A549 (cell line): ENCODE measurements around the gene ANKRD6. TPM values are rescaled to one million over a fixed set of nuclear protein-coding genes. Genes with fewer than 3 reads are reported as not detected.

ENCODE experiments used
- ATAC-seq, 2 experiments: fragments of 200-7000 bp in 1 of 2; fragments of >200 bp in 1 of 2; cut with Nextera tagmentation in 1 of 2; cut with Tn5 transposase in 1 of 2; 3 replicates each; pipeline versions ENCODE4 v1.8.0 to v1.9.1; 2018 to 2020; ENCODE audit warnings: mild to moderate bottlenecking in 1 of 2, moderate library complexity in 1 of 2
- CTCF ChIA-PET: fragments of 300-600 bp; sonication (Branson Sonifier 250); formaldehyde crosslinking; extraction: SDS; loops from one replicate; lab custom pipeline; 2021; ENCODE audit warnings: antibody characterized with exemption, inconsistent platforms; lab: Yijun Ruan, JAX
- POLR2A ChIA-PET: fragments of 350-600 bp; formaldehyde crosslinking; extraction: SDS; loops from one replicate; lab custom pipeline; 2021; ENCODE audit warnings: antibody characterized with exemption, inconsistent platforms; lab: Yijun Ruan, JAX
- DNase-seq, 2 experiments: peaks; one replicate each; pipeline versions ENCODE4 v3.0.0 to v3.0.0-alpha.2; 2011 to 2016; ENCODE audit warnings: low read depth in 1 of 2, low spot score in 1 of 2
- FAIRE-seq: peaks from 2 replicates; lab custom pipeline; 2011; peaks lifted over from hg19 to GRCh38; lab: Jason Lieb, UNC
- H3K27ac ChIP-seq, 2 experiments: fragments of >200 bp; sonication (Bioruptor Twin); formaldehyde crosslinking; 3 replicates each; pipeline ENCODE4 v1.5.1; 2016 to 2017
- H3K4me1 ChIP-seq: fragments of >200 bp; sonication (Bioruptor Twin); formaldehyde crosslinking; 3 replicates; pipeline ENCODE4 v1.6.1; 2016
- H3K4me2 ChIP-seq: fragments of >200 bp; sonication (Bioruptor Twin); formaldehyde crosslinking; 3 replicates; pipeline ENCODE4 v1.6.1; 2016
- H3K4me3 ChIP-seq: fragments of >200 bp; sonication (Bioruptor Twin); formaldehyde crosslinking; 3 replicates; pipeline ENCODE4 v1.5.1; 2016
- H3K9me3 ChIP-seq: fragments of >200 bp; sonication (Bioruptor Twin); formaldehyde crosslinking; 3 replicates; pipeline ENCODE4 v1.6.1; 2016
- BHLHE40 ChIP-seq: IDR thresholded peaks from 2 replicates; pipeline ENCODE4 v1.6.1; 2012; ENCODE audit warnings: low read depth, low read length, inconsistent platforms
- CBX8 ChIP-seq: fragments of 200-600 bp; sonication (generic); IDR thresholded peaks from 2 replicates; pipeline ENCODE4 v1.6.1; 2016
- FOSL2 ChIP-seq, 2 experiments: fragments of 450-650 bp in 1 of 2; fragments of >200 bp in 1 of 2; sonication (Bioruptor Twin) in 1 of 2; formaldehyde crosslinking; IDR thresholded peaks; 2 replicates each; pipeline versions ENCODE4 v1.5.0 to v1.6.1; 2016 to 2020; ENCODE audit warnings: mild to moderate bottlenecking in 1 of 2, moderate library complexity in 1 of 2
- HOXB13 ChIP-seq: fragments of 250-450 bp; sonication (Bioruptor Pico); IDR thresholded peaks from 2 replicates; pipeline ENCODE4 v1.5.0; 2020; ENCODE audit warnings: low read depth, mild to moderate bottlenecking, moderate library complexity
- JUN ChIP-seq, 2 experiments: fragments of >200 bp; sonication (Bioruptor Twin); formaldehyde crosslinking; IDR thresholded peaks; 2 replicates in 1 of 2; 3 replicates in 1 of 2; pipeline ENCODE4 v1.6.1; 2016 to 2017
- KDM5A ChIP-seq: fragments of 200-600 bp; sonication (generic); IDR thresholded peaks from 2 replicates; pipeline ENCODE4 v1.6.1; 2016; ENCODE audit warnings: antibody characterized with exemption, mild to moderate bottlenecking
- NFE2L2 ChIP-seq: fragments of 150-350 bp; conservative IDR thresholded peaks from 2 replicates; pipeline ENCODE4 v1.6.1; 2014; ENCODE audit warnings: low read length
- RARB ChIP-seq: fragments of 250-450 bp; sonication (Bioruptor Pico); IDR thresholded peaks from 2 replicates; pipeline ENCODE4 v1.8.0; 2021; ENCODE audit warnings: mild to moderate bottlenecking, moderate library complexity
- RCOR1 ChIP-seq: fragments of 150-350 bp; IDR thresholded peaks from 2 replicates; pipeline ENCODE4 v1.6.1; 2014; ENCODE audit warnings: antibody characterized with exemption, low read length, low read depth
- SMC3 ChIP-seq: fragments of >200 bp; sonication (Bioruptor Twin); formaldehyde crosslinking; IDR thresholded peaks from 3 replicates; pipeline ENCODE4 v1.6.1; 2018; ENCODE audit warnings: inconsistent platforms
- WGBS: methylation state at CpG from one replicate; pipeline ENCODE4 v1.1.6; 2017; ENCODE audit errors: missing lambda C conversion rate; 5-methylcytosine and 5-hydroxymethylcytosine counted together
- polyA plus RNA-seq, 4 experiments: library from polyadenylated mRNA; depleted of rRNA in 3 of 4; stranded (reverse); fragments of >200 nt; fragmentation: RNase III in 1 of 4; extraction: RNeasy Plus Mini Kit Qiagen cat#74134 plus additional on column Dnase treatment in 1 of 4; gene quantifications; 2 replicates in 3 of 4; 3 replicates in 1 of 4; pipeline ENCODE4 v1.2.3, GENCODE V29; 2011 to 2017
- small RNA-seq, 6 experiments: library from RNA; depleted of rRNA; stranded (forward); fragments of <200 nt; gene quantifications; one replicate each; pipeline ENCODE3, GENCODE V24; 2012

The ANKRD6 gene
- polyA plus RNA-seq, 2 of the 4 experiments (the other 2 are of a cell fraction): 2.2 to 3.6 TPM

DNA sequence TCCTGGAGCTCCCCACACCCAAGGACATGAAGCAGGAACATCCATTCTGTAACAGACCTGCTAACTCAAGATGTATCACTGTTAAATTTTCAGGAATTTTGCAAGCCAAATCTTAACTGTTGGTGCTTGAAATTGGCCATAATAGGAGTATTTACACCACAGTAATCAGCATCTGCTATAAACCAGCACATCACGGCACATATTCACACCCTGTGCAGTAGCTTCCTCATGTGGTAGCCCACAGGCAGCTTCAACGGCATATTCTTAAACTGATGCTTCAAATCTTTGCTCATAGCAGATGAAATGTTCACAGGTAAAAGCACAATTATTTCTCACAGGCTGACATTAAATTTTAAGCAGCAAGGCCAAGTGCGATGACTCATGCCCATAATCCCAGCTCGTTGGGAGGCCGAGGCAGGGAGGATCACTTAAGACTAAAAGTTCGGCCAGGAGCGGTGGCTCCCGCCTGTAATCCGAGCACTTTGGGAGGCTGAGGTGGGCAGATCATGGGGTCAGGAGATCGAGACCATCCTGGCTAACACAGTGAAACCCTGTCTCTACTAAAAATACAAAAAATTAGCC is 249.1 kb downstream of the ANKRD6 start:
- no peak for TF ChIP-seq NFE2L2
- no peak for TF ChIP-seq FOSL2 (IDR thresholded peaks at IDR 0.05)
- TF ChIP-seq FOSL2 (CRISPR knock-in tag; IDR thresholded peaks at IDR 0.05): peak; percentile 17; the same call in 1 of the 2 replicates
- 92% methylated on average over 10 of the region's 10 CpGs for WGBS
- no peak for FAIRE-seq

DNA sequence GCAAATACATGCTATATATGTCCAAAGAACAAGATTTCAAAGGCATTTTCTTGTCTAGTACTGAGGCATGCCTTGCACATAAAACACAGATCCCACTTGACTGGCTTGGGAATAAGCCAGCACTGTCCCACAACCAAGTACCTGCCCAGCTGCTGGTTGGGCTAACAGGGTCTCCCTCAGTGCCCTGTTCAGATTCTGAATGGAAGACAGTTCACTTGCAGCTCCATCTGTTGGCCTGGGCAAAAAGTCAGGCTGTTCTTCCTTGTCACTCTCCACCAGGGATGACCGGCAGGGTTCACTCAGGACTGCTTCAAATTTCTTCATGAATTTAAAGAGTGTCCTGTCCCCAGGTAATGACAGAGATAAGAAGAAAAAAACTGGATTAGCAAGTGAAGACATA is 250.0 kb downstream of the ANKRD6 start:
- ATAC-seq: peak in 1 of 2 experiments; percentile 19; a peak in 2 of 6 replicates
- TF ChIP-seq RCOR1 (no peak), CBX8 (no peak), RARB (no peak), KDM5A (no peak), SMC3 (no peak), HOXB13 (CRISPR knock-in tag) (no peak), BHLHE40 (no peak), JUN (IDR thresholded peaks at IDR 0.05) (no peak)
- FAIRE-seq: no peak
- no peak overlapping the region for H3K4me3 ChIP-seq
- no peak for DNase-seq
- POLR2A ChIA-PET: no interaction called here
- no peak overlapping the region for H3K27ac ChIP-seq
- no peaks in the 10 kb centered on the region for H3K9me3 ChIP-seq
- CTCF ChIA-PET: no interaction called here
- WGBS: 100% methylated on average over 1 of the region's 1 CpG
- H3K4me1 ChIP-seq: no peaks in the 10 kb centered on the region
- no peak overlapping the region for H3K4me2 ChIP-seq

More for the DNA sequence above, 249.1 kb downstream of the ANKRD6 start:
- no peak overlapping the region for H3K4me3 ChIP-seq
- no peaks in the 10 kb centered on the region for H3K9me3 ChIP-seq
- no peak for DNase-seq
- no peak overlapping the region for H3K4me2 ChIP-seq
- ATAC-seq: no peak
- no peak overlapping the region for H3K27ac ChIP-seq
- POLR2A ChIA-PET: no interaction called here
- CTCF ChIA-PET: no interaction called here
- H3K4me1 ChIP-seq: no peaks in the 10 kb centered on the region

Small RNAs within 50 kb of the gene (small RNA-seq; reads per million reads assigned to genes)
- gene RN7SL11P: 0 reads per million in 6 experiments

Other genes with a start within 250 kb of the ANKRD6 start
- gene GABRR1, start 215.8 kb upstream of the ANKRD6 start, polyA plus RNA-seq (2011; rRNA removed): not detected in 2 replicates
- not detected in 3 replicates for gene GABRR1, start 215.8 kb upstream of the ANKRD6 start, polyA plus RNA-seq (2017; fragmentation: RNase III; extraction: RNeasy Plus Mini Kit Qiagen cat#74134 plus additional on column Dnase treatment)
- 0.09 and 0.12 TPM in 2 replicates for gene GABRR2, start 117.9 kb upstream of the ANKRD6 start, polyA plus RNA-seq (2011; rRNA removed)
- gene GABRR2, start 117.9 kb upstream of the ANKRD6 start, polyA plus RNA-seq (2017; fragmentation: RNase III; extraction: RNeasy Plus Mini Kit Qiagen cat#74134 plus additional on column Dnase treatment): 0.05 to 0.21 TPM (median 0.08 TPM) in 3 replicates
- gene UBE2J1, start 80.4 kb upstream of the ANKRD6 start, polyA plus RNA-seq (2011; rRNA removed): 26.6 and 32.7 TPM in 2 replicates
- gene UBE2J1, start 80.4 kb upstream of the ANKRD6 start, polyA plus RNA-seq (2017; fragmentation: RNase III; extraction: RNeasy Plus Mini Kit Qiagen cat#74134 plus additional on column Dnase treatment): 12.6 to 13.3 TPM (median 12.7 TPM) in 3 replicates
- gene RRAGD, start 20.9 kb upstream of the ANKRD6 start, polyA plus RNA-seq (2011; rRNA removed): 0.72 and 1.2 TPM in 2 replicates
- gene RRAGD, start 20.9 kb upstream of the ANKRD6 start, polyA plus RNA-seq (2017; fragmentation: RNase III; extraction: RNeasy Plus Mini Kit Qiagen cat#74134 plus additional on column Dnase treatment): 0.58 to 1.2 TPM (median 0.79 TPM) in 3 replicates
- 37.5 and 56.0 TPM in 2 replicates for gene LYRM2, start 205.6 kb downstream of the ANKRD6 start, polyA plus RNA-seq (2011; rRNA removed)
- gene LYRM2, start 205.6 kb downstream of the ANKRD6 start, polyA plus RNA-seq (2017; fragmentation: RNase III; extraction: RNeasy Plus Mini Kit Qiagen cat#74134 plus additional on column Dnase treatment): 33.2 to 38.1 TPM (median 35.0 TPM) in 3 replicates